Nephron (organoid): ENCODE data around the gene SOHLH1.
A peak's percentile ranks its signal among the peaks of the same experiment; 100 is the strongest.

Experiments
- H3K27ac Mint-ChIP-seq, 3 experiments: 2 replicates each; pipeline ENCODE4 v1.8.0; 2020; ENCODE audit warnings: mixed read lengths in 3 of 3, mild to moderate bottlenecking in 2 of 3, moderate library complexity in 1 of 3
- H3K27me3 Mint-ChIP-seq: 2 replicates; pipeline ENCODE4 v1.8.0; 2021; ENCODE audit warnings: low read depth, mild to moderate bottlenecking, moderate library complexity, mixed read lengths
- H3K36me3 Mint-ChIP-seq: 2 replicates; pipeline ENCODE4 v1.8.0; 2020; ENCODE audit warnings: low read depth, mixed read lengths
- H3K4me1 Mint-ChIP-seq: 2 replicates; pipeline ENCODE4 v1.8.0; 2020; ENCODE audit warnings: mixed read lengths
- H3K4me3 Mint-ChIP-seq, 3 experiments: 2 replicates each; pipeline ENCODE4 v1.8.0; 2020; ENCODE audit warnings: mild to moderate bottlenecking in 3 of 3, mixed read lengths in 3 of 3, moderate library complexity in 2 of 3
- H3K9me3 Mint-ChIP-seq: 2 replicates; pipeline ENCODE4 v1.8.0; 2020; ENCODE audit warnings: mixed read lengths
- CTCF ChIP-seq, 3 experiments: fragments of 200-600 bp; sonication (generic); IDR thresholded peaks; one replicate each; pipeline ENCODE4 v1.5.0; 2021; ENCODE audit warnings: antibody characterized with exemption in 3 of 3; ENCODE audit not compliant: unreplicated experiment in 3 of 3

Gene SOHLH1

DNA sequence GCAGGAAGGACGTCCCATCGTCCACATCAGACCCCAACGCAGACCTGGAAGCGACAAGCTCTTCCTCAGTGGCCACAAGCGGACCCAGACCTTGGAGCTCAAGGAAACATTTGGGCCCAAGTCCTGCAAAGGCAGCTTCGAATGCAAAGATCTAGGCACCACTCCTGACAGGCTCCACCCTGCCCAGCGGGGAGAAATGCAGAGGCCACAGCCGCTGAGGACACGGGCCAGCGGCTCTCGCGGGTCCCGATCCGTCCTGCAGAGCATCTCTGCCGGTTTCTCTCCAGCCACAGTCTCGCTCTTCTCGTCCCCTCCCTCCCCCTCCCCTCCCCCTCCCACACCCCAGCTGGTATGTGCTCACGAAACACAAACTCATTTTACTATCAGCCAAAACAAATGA lies 4.9 kb downstream of the SOHLH1 start:
- TF ChIP-seq CTCF (IDR thresholded peaks at IDR 0.05; ENCODE audit: unreplicated experiment in 3 of 3), result no peak
- Mint-ChIP-seq H3K4me1 (no peaks in the 10 kb centered on the region), H3K27me3 (peaks cover 26% of the 10 kb centered on the region), H3K9me3 (no peaks in the 10 kb centered on the region), H3K36me3 (no peaks in the 10 kb centered on the region), H3K27ac (no peak overlapping the region), H3K4me3 (no peak overlapping the region)

- Mint-ChIP-seq H3K36me3 (no peaks in the 10 kb centered on the region), H3K4me3 (no peak overlapping the region), H3K4me1 (no peaks in the 10 kb centered on the region), H3K27me3 (peaks cover 26% of the 10 kb centered on the region), H3K9me3 (no peaks in the 10 kb centered on the region), H3K27ac (no peak overlapping the region)
- TF ChIP-seq CTCF (IDR thresholded peaks at IDR 0.05; ENCODE audit: unreplicated experiment in 3 of 3), result no peak
These were observed 5.5 kb downstream of the SOHLH1 start for GRCh38 chr9:135693771-135694170.

DNA sequence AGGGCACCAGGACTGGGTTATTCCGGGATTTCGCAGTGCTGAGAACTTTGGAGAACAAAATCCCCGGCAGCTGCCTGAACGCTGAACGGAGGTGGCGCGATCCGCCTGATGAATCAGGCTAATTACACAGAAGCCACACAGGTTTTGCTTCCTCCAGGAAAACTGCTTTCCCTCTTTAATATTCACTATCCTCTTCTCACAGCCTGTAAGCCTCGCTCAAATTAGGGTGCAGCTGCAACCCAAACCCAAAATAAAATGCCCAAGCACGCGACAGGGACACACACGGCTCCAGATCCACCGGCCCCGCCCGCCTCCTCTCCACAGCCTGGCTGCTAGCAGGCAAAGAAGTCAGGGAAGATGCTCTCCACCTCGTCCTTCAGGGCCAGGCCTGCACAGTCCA lies 6.0 kb downstream of the SOHLH1 start:
- Mint-ChIP-seq H3K4me1 (no peaks in the 10 kb centered on the region), H3K9me3 (no peaks in the 10 kb centered on the region), H3K27me3 (peaks cover 26% of the 10 kb centered on the region), H3K4me3 (no peak overlapping the region), H3K36me3 (no peaks in the 10 kb centered on the region), H3K27ac (no peak overlapping the region)
- no peak for TF ChIP-seq CTCF (IDR thresholded peaks at IDR 0.05; ENCODE audit: unreplicated experiment in 3 of 3)

GRCh38 chr9:135692410-135692809 lies 6.9 kb downstream of the SOHLH1 start:
- no peak overlapping the region for H3K4me3 Mint-ChIP-seq
- H3K36me3 Mint-ChIP-seq, result no peaks in the 10 kb centered on the region
- no peak for TF ChIP-seq CTCF (IDR thresholded peaks at IDR 0.05; ENCODE audit: unreplicated experiment in 3 of 3)
- H3K4me1 Mint-ChIP-seq, result no peaks in the 10 kb centered on the region
- H3K27ac Mint-ChIP-seq, result no peak overlapping the region
- peaks cover 20% of the 10 kb centered on the region for H3K27me3 Mint-ChIP-seq
- no peaks in the 10 kb centered on the region for H3K9me3 Mint-ChIP-seq

GRCh38 chr9:135690836-135691570 lies 8.3 kb downstream of the SOHLH1 start:
- Mint-ChIP-seq H3K27me3 (peaks cover 20% of the 10 kb centered on the region), H3K4me3 (peak overlapping the region in 1 of 3 experiments; percentile 45), H3K27ac (no peak overlapping the region), H3K4me1 (no peaks in the 10 kb centered on the region), H3K36me3 (no peaks in the 10 kb centered on the region), H3K9me3 (no peaks in the 10 kb centered on the region)
- no peak for TF ChIP-seq CTCF (IDR thresholded peaks at IDR 0.05; ENCODE audit: unreplicated experiment in 3 of 3)

GRCh38 chr9:135689011-135689410 lies 10.3 kb downstream of the SOHLH1 start:
- Mint-ChIP-seq H3K27me3 (peaks cover 19% of the 10 kb centered on the region), H3K4me3 (no peak overlapping the region), H3K9me3 (no peaks in the 10 kb centered on the region), H3K27ac (no peak overlapping the region), H3K4me1 (no peaks in the 10 kb centered on the region), H3K36me3 (no peaks in the 10 kb centered on the region)
- TF ChIP-seq CTCF (IDR thresholded peaks at IDR 0.05; ENCODE audit: unreplicated experiment in 3 of 3), result no peak
